AG09319 (cell line): ENCODE results near the gene TPI1.
"Not testable (repeated sequence)": the region's sequence is repeated elsewhere in the genome, so short reads cannot be mapped to it uniquely, and the experiment has no call there.

Experiments
- DNase-seq: peaks from one replicate; pipeline ENCODE4 v3.0.0-alpha.2; 2010; ENCODE audit warnings: low read depth; ENCODE audit errors: extremely low read depth
- TF ChIP-seq, protein P1 (sequence below): IDR thresholded peaks from 2 replicates; pipeline ENCODE4 v1.5.1; 2011; ENCODE audit warnings: low read depth, mild to moderate bottlenecking, inconsistent platforms, low read length, moderate library complexity

The TPI1 gene

DNA sequence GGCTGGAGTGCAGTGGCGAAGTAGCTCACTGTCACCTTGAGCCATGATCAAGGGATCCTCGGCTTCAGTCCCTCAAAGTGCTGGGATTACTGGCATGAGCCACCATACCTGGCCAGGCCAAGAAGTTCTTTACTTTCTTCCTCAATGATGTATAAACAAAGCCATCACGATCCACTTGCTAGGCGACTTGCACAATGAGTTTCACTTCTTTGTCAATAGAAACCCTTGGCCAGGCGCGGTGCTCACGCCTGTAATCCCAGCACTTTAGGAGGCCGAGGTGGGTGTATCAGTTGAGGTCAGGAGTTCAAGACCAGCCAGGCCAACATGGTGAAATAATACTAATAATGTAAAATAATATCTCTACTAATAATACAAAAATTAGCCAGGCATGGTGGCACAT lies 20.1 kb downstream of the TPI1 start:
- TF ChIP-seq, protein P1, sequence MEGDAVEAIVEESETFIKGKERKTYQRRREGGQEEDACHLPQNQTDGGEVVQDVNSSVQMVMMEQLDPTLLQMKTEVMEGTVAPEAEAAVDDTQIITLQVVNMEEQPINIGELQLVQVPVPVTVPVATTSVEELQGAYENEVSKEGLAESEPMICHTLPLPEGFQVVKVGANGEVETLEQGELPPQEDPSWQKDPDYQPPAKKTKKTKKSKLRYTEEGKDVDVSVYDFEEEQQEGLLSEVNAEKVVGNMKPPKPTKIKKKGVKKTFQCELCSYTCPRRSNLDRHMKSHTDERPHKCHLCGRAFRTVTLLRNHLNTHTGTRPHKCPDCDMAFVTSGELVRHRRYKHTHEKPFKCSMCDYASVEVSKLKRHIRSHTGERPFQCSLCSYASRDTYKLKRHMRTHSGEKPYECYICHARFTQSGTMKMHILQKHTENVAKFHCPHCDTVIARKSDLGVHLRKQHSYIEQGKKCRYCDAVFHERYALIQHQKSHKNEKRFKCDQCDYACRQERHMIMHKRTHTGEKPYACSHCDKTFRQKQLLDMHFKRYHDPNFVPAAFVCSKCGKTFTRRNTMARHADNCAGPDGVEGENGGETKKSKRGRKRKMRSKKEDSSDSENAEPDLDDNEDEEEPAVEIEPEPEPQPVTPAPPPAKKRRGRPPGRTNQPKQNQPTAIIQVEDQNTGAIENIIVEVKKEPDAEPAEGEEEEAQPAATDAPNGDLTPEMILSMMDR, result no peak
- no peak for DNase-seq

DNA sequence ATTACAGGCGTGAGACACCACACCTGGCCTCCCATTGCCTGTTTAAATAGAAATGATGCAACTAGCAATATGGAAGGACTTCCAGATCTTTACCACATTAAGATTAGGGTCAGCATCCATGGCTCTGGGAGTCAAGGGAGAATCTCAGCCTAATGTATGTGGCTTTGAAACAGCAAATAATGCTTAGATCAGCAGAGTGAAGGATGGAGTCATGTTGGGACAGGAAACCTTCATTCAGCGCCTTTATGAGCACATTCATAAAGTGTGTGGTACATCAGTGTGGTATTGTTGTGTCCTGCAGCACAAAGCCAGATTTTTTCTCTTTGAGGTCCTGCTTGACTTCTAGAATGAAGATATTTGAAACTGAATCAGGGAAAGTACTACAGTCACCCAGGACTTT lies 21.0 kb downstream of the TPI1 start:
- TF ChIP-seq, protein P1, result no peak
- no peak for DNase-seq

DNA sequence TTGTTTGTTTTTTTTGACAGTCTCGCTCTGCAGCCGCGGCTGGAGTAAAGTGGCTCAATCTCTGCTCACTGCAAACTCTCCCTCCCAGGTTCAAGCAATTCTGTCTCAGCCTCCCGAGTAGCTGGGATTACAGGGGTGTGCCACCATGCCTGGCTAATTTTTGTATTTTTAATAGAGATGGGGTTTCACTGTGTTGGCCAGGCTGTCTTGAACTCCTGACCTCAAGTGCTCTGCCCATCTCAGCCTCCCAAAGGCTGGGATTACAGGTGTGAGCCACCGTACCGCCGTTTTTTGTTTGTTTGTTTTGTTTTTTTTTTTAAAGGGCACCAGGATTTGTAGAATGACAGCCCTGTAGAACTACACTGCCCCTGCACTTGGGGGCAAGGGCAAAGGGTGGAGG lies 21.5 kb downstream of the TPI1 start:
- DNase-seq, result not testable (repeated sequence)

- DNase-seq, result not testable (repeated sequence)
These were observed 22.6 kb downstream of the TPI1 start for GRCh38 chr12:6889775-6890573.

DNA sequence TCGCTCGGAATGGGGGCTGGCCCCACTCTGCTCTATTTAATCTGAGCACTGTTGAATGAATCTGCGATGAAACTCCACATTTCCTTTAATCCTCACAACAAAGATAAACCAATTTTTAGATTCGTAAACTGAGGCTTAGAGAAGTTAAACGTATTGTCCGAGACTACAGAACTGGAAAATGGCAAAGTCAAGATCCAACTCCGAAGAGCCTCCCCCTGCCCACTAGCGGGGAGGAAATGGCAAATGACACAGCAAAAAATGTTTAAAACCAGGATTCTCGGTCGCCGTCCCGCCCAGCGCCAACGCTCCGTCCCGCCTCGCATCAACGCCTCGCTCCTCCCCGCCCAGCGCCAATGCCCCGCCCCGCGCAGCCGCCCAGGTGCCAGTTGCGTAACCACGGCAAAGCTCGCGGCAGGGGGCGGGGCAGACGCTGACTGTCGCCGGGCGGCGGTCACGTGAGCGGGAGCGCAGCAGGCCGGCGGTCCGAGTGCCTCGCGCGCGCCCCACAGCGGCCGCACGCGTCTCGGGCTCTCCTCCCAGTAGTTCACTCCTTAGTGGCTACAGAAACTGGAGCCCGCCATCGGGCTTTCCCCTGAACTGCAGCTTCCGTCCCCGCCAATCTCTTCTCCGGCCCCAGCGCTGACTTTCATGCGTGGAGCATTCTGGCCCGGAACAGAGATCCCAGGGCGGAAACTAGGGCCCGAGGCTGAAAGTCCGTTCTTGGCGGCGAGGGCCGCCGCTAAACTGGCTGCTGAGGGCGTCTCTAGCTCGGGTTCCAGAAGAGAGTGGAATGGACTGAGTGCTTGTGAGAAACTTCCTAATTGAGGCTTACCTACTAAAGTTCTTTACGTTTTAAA lies 23.7 kb downstream of the TPI1 start:
- TF ChIP-seq, protein P1, result peak; percentile 51
- DNase-seq, result peak; percentile 89

DNA sequence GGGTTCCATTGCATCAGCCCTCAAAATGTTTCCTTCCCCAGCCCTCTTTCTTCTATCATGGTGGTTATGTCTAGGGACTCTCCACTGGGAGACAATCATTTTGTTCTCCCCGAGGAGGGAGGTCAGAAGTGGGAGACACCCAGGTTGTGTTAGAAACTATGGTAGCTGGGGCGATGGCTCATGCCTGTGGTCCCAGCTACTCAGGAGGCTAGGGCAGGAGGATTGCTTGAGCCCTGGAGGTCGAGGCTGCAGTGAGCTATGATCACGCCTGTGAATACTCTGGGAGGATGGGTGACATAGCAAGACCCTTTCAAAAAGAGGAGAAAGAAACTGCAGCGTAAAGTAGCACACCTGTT lies 24.3 kb downstream of the TPI1 start:
- TF ChIP-seq, protein P1, result no peak
- DNase-seq, result no peak

GRCh38 chr12:6892683-6893082 lies 25.4 kb downstream of the TPI1 start:
- DNase-seq, result not testable (repeated sequence)

DNA sequence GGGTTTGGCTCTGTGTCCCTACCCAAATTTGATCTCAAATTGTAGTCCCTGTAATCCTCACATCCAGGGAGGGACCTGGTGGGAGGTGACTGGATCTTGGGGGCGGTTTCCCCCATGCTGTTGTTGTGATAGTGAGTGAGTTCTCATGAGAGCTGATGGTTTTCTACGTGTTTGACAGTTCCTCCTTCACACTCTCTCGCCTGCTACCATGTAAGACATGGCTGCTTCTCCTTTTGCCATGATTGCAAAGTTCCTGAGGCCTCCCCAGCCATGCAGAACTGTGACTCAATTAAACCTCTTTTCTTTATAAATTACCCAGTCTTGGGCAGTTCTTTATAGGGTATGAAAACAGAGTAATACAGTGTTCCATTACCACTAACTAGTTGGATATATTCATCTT lies 27.0 kb downstream of the TPI1 start:
- TF ChIP-seq, protein P1, result no peak
- no peak for DNase-seq
